ENCODE data around the gene OSBPL9. TPM values are rescaled to one million over a fixed set of nuclear protein-coding genes. Genes with fewer than 3 reads are reported as not detected.

OSBPL9 gene
- polyA plus RNA-seq, 4 donors: 19.7 to 72.9 (median 31.8) TPM

DNA sequence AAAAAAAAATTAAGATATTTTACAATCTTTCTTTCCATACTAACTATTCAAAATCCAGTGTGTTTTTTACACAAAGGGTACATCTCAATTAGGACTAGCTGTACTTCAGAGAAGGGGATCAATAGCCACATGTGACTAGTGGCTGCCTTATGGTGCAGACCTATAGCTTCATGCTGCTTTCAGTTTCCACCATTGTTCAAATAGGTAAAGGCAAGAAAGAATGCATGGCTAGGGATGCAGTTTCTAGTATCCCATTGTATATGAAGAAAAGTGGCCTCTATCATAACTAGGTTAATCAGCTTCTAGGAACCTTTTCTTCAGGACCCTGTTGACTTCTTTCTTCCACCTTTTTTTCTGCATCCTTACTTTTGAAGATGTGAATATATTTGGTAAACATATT lies 35.7 kb downstream of the OSBPL9 start:
- no peak overlapping the region for H3K27ac ChIP-seq (ENCODE audit: low read depth in 1 of 3, low read length in 2 of 3)
- H3K4me3 ChIP-seq (ENCODE audit: low read depth in 1 of 3, low read length in 3 of 3): no peak overlapping the region
- no peaks in the 10 kb centered on the region for H3K27me3 ChIP-seq (ENCODE audit: control insufficient read depth in 3 of 3, insufficient read depth in 3 of 3, low read length in 3 of 3)
- H3K36me3 ChIP-seq (ENCODE audit: control insufficient read depth in 3 of 3, insufficient read depth in 2 of 3, low read depth in 1 of 3, low read length in 3 of 3): peaks cover 0 to 8% (median 0%) of the 10 kb centered on the region in 3 donors
- FAIRE-seq (no peak), DNase-seq (no peak)
- H3K4me1 ChIP-seq (ENCODE audit: control insufficient read depth in 3 of 3, insufficient read depth in 2 of 3, low read depth in 1 of 3, low read length in 2 of 3): peaks cover 0 to 27% (median 2%) of the 10 kb centered on the region in 3 donors
- no peaks in the 10 kb centered on the region for H3K9me3 ChIP-seq (ENCODE audit: control insufficient read depth in 2 of 2, insufficient read depth in 1 of 2, low read depth in 1 of 2, low read length in 1 of 2)

DNA sequence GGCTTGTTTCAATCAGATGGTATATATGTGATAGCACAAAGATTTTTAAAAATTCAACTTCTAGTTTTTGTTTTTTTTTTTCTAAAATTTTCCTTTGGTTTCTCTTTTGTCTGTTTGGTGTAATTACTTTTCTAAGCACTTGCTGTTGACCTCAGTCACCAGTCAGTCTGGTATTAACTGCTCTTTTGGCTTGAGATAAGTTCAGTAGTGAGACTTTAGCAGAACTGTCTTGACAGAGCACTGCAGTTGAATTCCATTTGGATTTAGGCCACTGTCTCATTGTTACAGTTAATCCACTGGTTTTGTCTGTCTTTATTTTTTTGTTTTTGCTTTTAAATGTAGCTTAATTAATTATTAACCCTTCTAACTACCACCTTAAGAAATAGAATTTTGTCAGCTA lies 36.2 kb downstream of the OSBPL9 start:
- FAIRE-seq: no peak

DNA sequence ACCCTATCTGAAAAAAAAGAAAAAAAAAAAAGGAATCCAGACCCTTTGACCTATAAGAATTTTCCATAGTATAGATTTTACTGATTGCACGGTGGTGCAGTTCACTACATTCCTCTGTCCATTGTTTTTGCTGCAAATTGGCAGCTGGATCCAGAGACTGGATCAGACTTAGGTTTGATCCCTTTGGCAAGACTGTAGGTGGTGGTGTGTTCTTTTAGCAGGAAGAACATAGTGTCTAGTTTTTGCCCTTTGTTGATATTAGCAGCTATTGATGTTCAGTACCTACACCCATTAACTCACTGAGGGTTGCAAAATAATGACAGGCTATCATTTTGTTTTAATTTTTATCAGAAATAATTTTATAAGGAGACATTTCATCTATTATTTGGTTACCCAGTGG lies 37.1 kb downstream of the OSBPL9 start:
- no peak overlapping the region for H3K27ac ChIP-seq (ENCODE audit: low read depth in 1 of 3, low read length in 2 of 3)
- no peak for DNase-seq
- H3K4me3 ChIP-seq (ENCODE audit: low read depth in 1 of 3, low read length in 3 of 3): no peak overlapping the region
- peaks cover 0 to 11% (median 0%) of the 10 kb centered on the region in 3 donors for H3K36me3 ChIP-seq (ENCODE audit: control insufficient read depth in 3 of 3, insufficient read depth in 2 of 3, low read depth in 1 of 3, low read length in 3 of 3)
- peaks cover 0 to 16% (median 2%) of the 10 kb centered on the region in 3 donors for H3K4me1 ChIP-seq (ENCODE audit: control insufficient read depth in 3 of 3, insufficient read depth in 2 of 3, low read depth in 1 of 3, low read length in 2 of 3)
- no peaks in the 10 kb centered on the region for H3K9me3 ChIP-seq (ENCODE audit: control insufficient read depth in 2 of 2, insufficient read depth in 1 of 2, low read depth in 1 of 2, low read length in 1 of 2)
- FAIRE-seq: no peak
- WGBS, 3 donors: 79 to 100% (median 97%) methylated on average over 1 of the region's 1 CpG
- no peaks in the 10 kb centered on the region for H3K27me3 ChIP-seq (ENCODE audit: control insufficient read depth in 3 of 3, insufficient read depth in 3 of 3, low read length in 3 of 3)

More for the DNA sequence above, 36.2 kb downstream of the OSBPL9 start:
- H3K4me1 ChIP-seq (ENCODE audit: control insufficient read depth in 3 of 3, insufficient read depth in 2 of 3, low read depth in 1 of 3, low read length in 2 of 3): peaks cover 0 to 21% (median 2%) of the 10 kb centered on the region in 3 donors
- H3K9me3 ChIP-seq (ENCODE audit: control insufficient read depth in 2 of 2, insufficient read depth in 1 of 2, low read depth in 1 of 2, low read length in 1 of 2): no peaks in the 10 kb centered on the region
- H3K27me3 ChIP-seq (ENCODE audit: control insufficient read depth in 3 of 3, insufficient read depth in 3 of 3, low read length in 3 of 3): no peaks in the 10 kb centered on the region
- peaks cover 0 to 11% (median 0%) of the 10 kb centered on the region in 3 donors for H3K36me3 ChIP-seq (ENCODE audit: control insufficient read depth in 3 of 3, insufficient read depth in 2 of 3, low read depth in 1 of 3, low read length in 3 of 3)
- DNase-seq: no peak
- H3K27ac ChIP-seq (ENCODE audit: low read depth in 1 of 3, low read length in 2 of 3): no peak overlapping the region
- no peak overlapping the region for H3K4me3 ChIP-seq (ENCODE audit: low read depth in 1 of 3, low read length in 3 of 3)

DNA sequence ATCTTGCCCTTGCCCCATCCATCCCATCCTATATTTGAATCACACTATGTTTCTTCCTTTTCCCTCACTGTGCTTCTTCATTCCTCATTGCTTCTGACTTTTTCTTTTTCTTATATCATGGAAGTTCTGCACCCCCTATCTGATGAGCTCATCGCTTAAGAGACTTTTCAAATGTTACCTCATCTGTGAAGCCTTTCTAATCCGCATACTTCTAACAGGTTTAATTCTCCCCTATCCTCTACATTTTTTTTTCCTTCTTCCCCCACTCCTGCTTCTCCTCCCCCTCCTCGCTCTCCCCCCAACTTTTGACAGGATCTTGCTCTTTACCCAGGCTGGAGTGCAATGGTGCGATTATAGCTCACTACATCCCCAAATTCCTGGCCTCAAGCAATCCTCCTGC lies 39.5 kb downstream of the OSBPL9 start:
- Histone ChIP-seq H3K27ac (ENCODE audit: low read depth in 1 of 3, low read length in 2 of 3) (no peak overlapping the region), H3K4me1 (ENCODE audit: control insufficient read depth in 3 of 3, insufficient read depth in 2 of 3, low read depth in 1 of 3, low read length in 2 of 3) (peaks cover 0 to 7% (median 0%) of the 10 kb centered on the region in 3 donors), H3K27me3 (ENCODE audit: control insufficient read depth in 3 of 3, insufficient read depth in 3 of 3, low read length in 3 of 3) (no peaks in the 10 kb centered on the region), H3K9me3 (ENCODE audit: control insufficient read depth in 2 of 2, insufficient read depth in 1 of 2, low read depth in 1 of 2, low read length in 1 of 2) (no peaks in the 10 kb centered on the region), H3K36me3 (ENCODE audit: control insufficient read depth in 3 of 3, insufficient read depth in 2 of 3, low read depth in 1 of 3, low read length in 3 of 3) (peaks cover 0 to 11% (median 0%) of the 10 kb centered on the region in 3 donors), H3K4me3 (ENCODE audit: low read depth in 1 of 3, low read length in 3 of 3) (no peak overlapping the region)
- DNase-seq: no peak
- WGBS, 3 donors: 97 to 100% (median 97%) methylated on average over 4 of the region's 4 CpGs
- no peak for FAIRE-seq

DNA sequence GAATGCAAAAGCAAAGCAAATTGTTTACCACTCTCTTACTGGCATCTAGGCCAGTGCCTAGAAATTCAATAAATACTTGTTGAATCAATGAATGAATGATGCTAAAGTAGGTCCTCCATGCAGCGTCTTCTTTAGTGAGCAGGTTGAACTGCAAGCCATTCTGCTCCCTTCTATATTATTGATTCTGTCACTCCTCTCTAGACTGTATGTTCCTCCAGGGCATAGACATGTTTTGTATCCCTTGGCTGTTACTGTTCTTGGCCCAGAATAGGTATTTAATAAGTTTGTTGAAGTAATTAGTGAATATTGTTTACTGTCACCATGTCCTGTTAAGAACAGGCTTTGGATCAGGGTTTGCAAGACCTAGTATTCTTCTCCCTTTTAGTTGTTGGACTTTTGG lies 43.7 kb downstream of the OSBPL9 start:
- no peaks in the 10 kb centered on the region for H3K27me3 ChIP-seq (ENCODE audit: control insufficient read depth in 3 of 3, insufficient read depth in 3 of 3, low read length in 3 of 3)
- no peak for DNase-seq
- no peak for FAIRE-seq
- H3K27ac ChIP-seq (ENCODE audit: low read depth in 1 of 3, low read length in 2 of 3): no peak overlapping the region
- no peak overlapping the region for H3K4me3 ChIP-seq (ENCODE audit: low read depth in 1 of 3, low read length in 3 of 3)
- H3K4me1 ChIP-seq (ENCODE audit: control insufficient read depth in 3 of 3, insufficient read depth in 2 of 3, low read depth in 1 of 3, low read length in 2 of 3): no peaks in the 10 kb centered on the region
- H3K9me3 ChIP-seq (ENCODE audit: control insufficient read depth in 2 of 2, insufficient read depth in 1 of 2, low read depth in 1 of 2, low read length in 1 of 2): no peaks in the 10 kb centered on the region
- peaks cover 0 to 4% (median 0%) of the 10 kb centered on the region in 3 donors for H3K36me3 ChIP-seq (ENCODE audit: control insufficient read depth in 3 of 3, insufficient read depth in 2 of 3, low read depth in 1 of 3, low read length in 3 of 3)
- WGBS, 3 donors: 90 to 100% (median 96%) methylated on average over 1 of the region's 1 CpG

DNA sequence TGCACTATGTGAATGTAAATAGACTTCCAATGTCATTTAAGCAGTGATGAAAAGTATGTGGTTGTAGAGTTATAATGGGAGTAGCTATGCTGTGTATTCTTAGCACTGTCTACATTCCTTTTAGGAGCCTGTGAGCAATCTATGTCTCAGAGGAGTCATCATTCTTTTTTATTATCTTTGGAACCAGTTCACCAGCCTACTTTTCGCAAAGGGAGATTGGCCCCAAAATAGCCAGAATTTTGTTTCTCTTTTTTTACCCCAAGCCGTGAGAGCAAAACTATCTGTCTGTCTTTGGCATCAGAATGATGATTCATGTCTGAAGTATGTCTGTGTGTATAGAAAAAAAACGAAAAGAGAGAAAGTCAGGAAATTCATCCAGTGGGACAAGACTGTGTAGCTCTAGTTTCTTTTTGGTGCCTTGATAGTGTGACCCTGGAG lies 44.2 kb downstream of the OSBPL9 start:
- no peak overlapping the region for H3K27ac ChIP-seq (ENCODE audit: low read depth in 1 of 3, low read length in 2 of 3)
- H3K4me3 ChIP-seq (ENCODE audit: low read depth in 1 of 3, low read length in 3 of 3): no peak overlapping the region
- FAIRE-seq: no peak
- H3K4me1 ChIP-seq (ENCODE audit: control insufficient read depth in 3 of 3, insufficient read depth in 2 of 3, low read depth in 1 of 3, low read length in 2 of 3): no peaks in the 10 kb centered on the region
- WGBS, 3 donors: 58 to 75% (median 67%) methylated on average over 3 of the region's 3 CpGs
- DNase-seq: no peak
- H3K27me3 ChIP-seq (ENCODE audit: control insufficient read depth in 3 of 3, insufficient read depth in 3 of 3, low read length in 3 of 3): no peaks in the 10 kb centered on the region
- no peaks in the 10 kb centered on the region for H3K9me3 ChIP-seq (ENCODE audit: control insufficient read depth in 2 of 2, insufficient read depth in 1 of 2, low read depth in 1 of 2, low read length in 1 of 2)
- peaks cover 0 to 6% (median 0%) of the 10 kb centered on the region in 3 donors for H3K36me3 ChIP-seq (ENCODE audit: control insufficient read depth in 3 of 3, insufficient read depth in 2 of 3, low read depth in 1 of 3, low read length in 3 of 3)

DNA sequence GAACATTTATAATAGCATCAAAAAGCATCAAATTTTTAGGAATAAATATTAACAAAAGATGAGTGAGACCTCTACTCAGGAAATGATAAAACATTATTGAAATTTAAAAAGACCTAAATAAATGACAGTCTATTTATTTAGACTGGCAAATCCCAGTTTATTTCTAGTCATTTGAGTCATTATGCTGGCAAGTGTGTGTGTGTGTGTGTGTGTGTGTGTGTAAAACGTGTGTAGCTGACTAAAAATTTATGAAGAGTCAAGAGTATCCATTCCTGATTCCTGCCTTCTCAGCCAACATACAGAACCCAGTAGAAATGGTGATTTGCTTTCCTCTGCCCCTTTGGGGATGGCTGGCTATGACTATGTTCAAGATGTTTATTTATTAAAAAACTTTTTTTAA lies 46.2 kb downstream of the OSBPL9 start:
- FAIRE-seq: no peak
- peaks cover 0 to 2% (median 0%) of the 10 kb centered on the region in 3 donors for H3K4me1 ChIP-seq (ENCODE audit: control insufficient read depth in 3 of 3, insufficient read depth in 2 of 3, low read depth in 1 of 3, low read length in 2 of 3)
- no peak for DNase-seq

DNA sequence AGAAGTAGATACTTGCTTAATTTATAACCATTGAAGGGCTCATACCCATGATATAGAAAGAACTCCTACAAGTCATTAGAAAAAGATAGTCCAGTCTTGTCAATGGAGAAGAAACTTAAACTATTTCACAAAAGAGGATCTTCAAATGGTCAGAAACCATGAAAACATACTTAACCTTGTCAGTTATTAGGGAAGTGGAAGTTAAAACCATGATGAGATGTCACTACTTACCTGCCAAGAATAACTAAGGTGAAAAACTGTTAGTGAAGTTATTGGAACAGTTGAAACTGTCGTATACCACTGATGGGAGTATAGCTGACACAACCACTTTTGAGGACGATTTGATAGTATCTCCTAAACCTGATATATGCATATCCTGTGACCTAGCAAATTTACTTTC lies 46.8 kb downstream of the OSBPL9 start:
- peaks cover 0 to 2% (median under 1%) of the 10 kb centered on the region in 3 donors for H3K36me3 ChIP-seq (ENCODE audit: control insufficient read depth in 3 of 3, insufficient read depth in 2 of 3, low read depth in 1 of 3, low read length in 3 of 3)
- no peaks in the 10 kb centered on the region for H3K27me3 ChIP-seq (ENCODE audit: control insufficient read depth in 3 of 3, insufficient read depth in 3 of 3, low read length in 3 of 3)
- DNase-seq: no peak
- no peak overlapping the region for H3K27ac ChIP-seq (ENCODE audit: low read depth in 1 of 3, low read length in 2 of 3)
- no peak for FAIRE-seq
- no peak overlapping the region for H3K4me3 ChIP-seq (ENCODE audit: low read depth in 1 of 3, low read length in 3 of 3)
- WGBS, 3 donors: 86 to 93% (median 92%) methylated on average over 2 of the region's 2 CpGs
- peaks cover 0 to 2% (median 0%) of the 10 kb centered on the region in 3 donors for H3K4me1 ChIP-seq (ENCODE audit: control insufficient read depth in 3 of 3, insufficient read depth in 2 of 3, low read depth in 1 of 3, low read length in 2 of 3)
- H3K9me3 ChIP-seq (ENCODE audit: control insufficient read depth in 2 of 2, insufficient read depth in 1 of 2, low read depth in 1 of 2, low read length in 1 of 2): no peaks in the 10 kb centered on the region

More for the DNA sequence above, 46.2 kb downstream of the OSBPL9 start:
- Histone ChIP-seq H3K36me3 (ENCODE audit: control insufficient read depth in 3 of 3, insufficient read depth in 2 of 3, low read depth in 1 of 3, low read length in 3 of 3) (peaks cover 0 to 2% (median 0%) of the 10 kb centered on the region in 3 donors), H3K27me3 (ENCODE audit: control insufficient read depth in 3 of 3, insufficient read depth in 3 of 3, low read length in 3 of 3) (no peaks in the 10 kb centered on the region), H3K4me3 (ENCODE audit: low read depth in 1 of 3, low read length in 3 of 3) (no peak overlapping the region), H3K27ac (ENCODE audit: low read depth in 1 of 3, low read length in 2 of 3) (no peak overlapping the region), H3K9me3 (ENCODE audit: control insufficient read depth in 2 of 2, insufficient read depth in 1 of 2, low read depth in 1 of 2, low read length in 1 of 2) (no peaks in the 10 kb centered on the region)
- WGBS, 3 donors: 64 to 71% (median 71%) methylated on average over 1 of the region's 1 CpG

All from small intestine (tissue), 7 donors.